GM23338 (cell line): Measurements from ENCODE around the gene TRAPPC12. TPM values are rescaled to one million over a fixed set of nuclear protein-coding genes. Genes with fewer than 3 reads are reported as not detected.

Experiments
- ATAC-seq: fragments of 200-7000 bp; cut with Tn5 transposase; 3 replicates; pipeline ENCODE4 v1.9.1; 2020
- DNase-seq: peaks from one replicate; pipeline ENCODE4 v3.0.0-alpha.2; 2015; ENCODE audit warnings: low spot score
- H2AFZ ChIP-seq: fragments of 200-600 bp; sonication (generic); 2 replicates; pipeline ENCODE4 v1.8.0; 2016; ENCODE audit warnings: antibody characterized with exemption, mild to moderate bottlenecking, moderate library complexity
- H3F3A ChIP-seq: fragments of 200-600 bp; sonication (generic); replicated peaks from 2 replicates; pipeline ENCODE4 v1.8.0; 2017; ENCODE audit warnings: antibody characterized with exemption, mixed run types, low read depth
- H3K27ac ChIP-seq: fragments of 200-600 bp; sonication (generic); 2 replicates; pipeline ENCODE4 v1.6.1; 2016; ENCODE audit warnings: low read depth
- H3K27me3 ChIP-seq: fragments of 200-600 bp; sonication (generic); 2 replicates; pipeline ENCODE4 v1.8.0; 2016; ENCODE audit warnings: mild to moderate bottlenecking, mixed run types, moderate library complexity; ENCODE audit not compliant: insufficient read depth
- H3K36me3 ChIP-seq: fragments of 200-600 bp; sonication (generic); 2 replicates; pipeline ENCODE4 v1.8.0; 2016; ENCODE audit warnings: mild to moderate bottlenecking; ENCODE audit not compliant: insufficient read depth
- H3K4me1 ChIP-seq: fragments of 200-600 bp; sonication (generic); 2 replicates; pipeline ENCODE4 v1.8.0; 2016; ENCODE audit warnings: mild to moderate bottlenecking, moderate library complexity; ENCODE audit not compliant: insufficient read depth
- H3K4me2 ChIP-seq: fragments of 200-600 bp; sonication (generic); 2 replicates; pipeline ENCODE4 v1.7.1; 2017; ENCODE audit warnings: mixed run types
- H3K4me3 ChIP-seq: fragments of 200-600 bp; sonication (generic); 2 replicates; pipeline ENCODE4 v1.6.1; 2016; ENCODE audit warnings: mixed run types
- H3K79me2 ChIP-seq: fragments of 200-600 bp; sonication (generic); replicated peaks from 2 replicates; pipeline ENCODE4 v1.8.0; 2017; ENCODE audit warnings: mild to moderate bottlenecking; ENCODE audit not compliant: insufficient read depth
- H3K9me2 ChIP-seq: fragments of 200-600 bp; sonication (generic); 2 replicates; pipeline ENCODE4 v1.8.0; 2017; ENCODE audit not compliant: insufficient read depth
- H4K20me1 ChIP-seq: fragments of 200-600 bp; sonication (generic); replicated peaks from 2 replicates; pipeline ENCODE4 v1.8.0; 2017; ENCODE audit warnings: mild to moderate bottlenecking; ENCODE audit not compliant: insufficient read depth
- H3K27ac Mint-ChIP-seq: 2 replicates; pipeline ENCODE4 v1.8.0; 2020; ENCODE audit warnings: inconsistent platforms, mild to moderate bottlenecking, moderate library complexity, mixed read lengths
- H3K27me3 Mint-ChIP-seq: 3 replicates; pipeline ENCODE4 v1.8.0; 2022; ENCODE audit warnings: low read depth, mild to moderate bottlenecking, moderate library complexity, mixed read lengths, inconsistent platforms; ENCODE audit not compliant: insufficient read depth, poor library complexity
- H3K36me3 Mint-ChIP-seq: 3 replicates; pipeline ENCODE4 v1.8.0; 2021; ENCODE audit warnings: low read depth, mild to moderate bottlenecking, inconsistent platforms, moderate library complexity, mixed read lengths
- H3K4me1 Mint-ChIP-seq: 3 replicates; pipeline ENCODE4 v1.8.0; 2020; ENCODE audit warnings: mild to moderate bottlenecking, inconsistent platforms, mixed read lengths
- H3K4me3 Mint-ChIP-seq: 3 replicates; pipeline ENCODE4 v1.8.0; 2021; ENCODE audit warnings: moderate library complexity, mild to moderate bottlenecking, inconsistent platforms, mixed read lengths
- H3K9me3 Mint-ChIP-seq: 3 replicates; pipeline ENCODE4 v1.8.0; 2020; ENCODE audit warnings: moderate library complexity, mild to moderate bottlenecking, inconsistent platforms, mixed read lengths
- CREB1 ChIP-seq: fragments of 250-450 bp; sonication (Bioruptor Pico); IDR thresholded peaks from 2 replicates; pipeline ENCODE4 v1.5.0; 2020; ENCODE audit warnings: low read depth, mild to moderate bottlenecking, moderate library complexity
- EZH2phosphoT487 ChIP-seq: fragments of 200-600 bp; sonication (generic); IDR thresholded peaks from one replicate; pipeline ENCODE4 v1.8.1; 2018; ENCODE audit warnings: antibody characterized with exemption; ENCODE audit not compliant: unreplicated experiment
- JUNB ChIP-seq: IDR thresholded peaks from one replicate; pipeline ENCODE4 v1.6.1; 2016; ENCODE audit warnings: antibody characterized with exemption; ENCODE audit not compliant: unreplicated experiment
- NANOG ChIP-seq: IDR thresholded peaks from 2 replicates; pipeline ENCODE4 v1.6.1; 2016; ENCODE audit warnings: antibody characterized with exemption, borderline replicate concordance
- POLR2AphosphoS5 ChIP-seq: IDR thresholded peaks from 2 replicates; pipeline ENCODE4 v1.6.1; 2016; ENCODE audit warnings: antibody characterized with exemption, low read depth
- ZNF114 ChIP-seq: fragments of 250-450 bp; sonication (Bioruptor Pico); IDR thresholded peaks from 2 replicates; pipeline ENCODE4 v1.5.0; 2020; ENCODE audit warnings: mild to moderate bottlenecking, moderate library complexity
- polyA plus RNA-seq: library from polyadenylated mRNA; unstranded; fragments of >200 nt; fragmentation: Nextera tagmentation; extraction: Ambion mirVana; gene quantifications from 2 replicates; pipeline ENCODE4 v1.2.1, GENCODE V29; 2016
- total RNA-seq: library from RNA; depleted of rRNA; stranded (reverse); fragments of >200 nt; shearing (Covaris generic); gene quantifications from 2 replicates; pipeline ENCODE4 v1.2.3, GENCODE V29; 2014
- TF ChIP-seq, protein P1 (sequence below): IDR thresholded peaks from 2 replicates; pipeline ENCODE4 v1.6.1; 2016; ENCODE audit warnings: antibody characterized with exemption
- TF ChIP-seq, protein P2 (sequence below): IDR thresholded peaks from one replicate; pipeline ENCODE4 v1.6.1; 2018; ENCODE audit warnings: antibody characterized with exemption; ENCODE audit not compliant: unreplicated experiment
- TF ChIP-seq, protein P3 (sequence below), 2 experiments: fragments of 200-600 bp in 1 of 2; sonication (generic) in 1 of 2; conservative IDR thresholded peaks; 2 replicates each; pipeline versions ENCODE4 v1.5.1 to v1.6.1; 2016 to 2017; ENCODE audit warnings: antibody characterized with exemption in 2 of 2, low read depth in 2 of 2, mild to moderate bottlenecking in 2 of 2, moderate library complexity in 1 of 2
- TF ChIP-seq, protein P4 (sequence below): fragments of 250-450 bp; sonication (Bioruptor Pico); IDR thresholded peaks from 2 replicates; pipeline ENCODE4 v1.5.0; 2020; ENCODE audit warnings: mild to moderate bottlenecking, moderate library complexity

Gene TRAPPC12
- total and polyA plus RNA-seq, 2 experiments from 2014 or later: 48.9 to 57.7 TPM

DNA sequence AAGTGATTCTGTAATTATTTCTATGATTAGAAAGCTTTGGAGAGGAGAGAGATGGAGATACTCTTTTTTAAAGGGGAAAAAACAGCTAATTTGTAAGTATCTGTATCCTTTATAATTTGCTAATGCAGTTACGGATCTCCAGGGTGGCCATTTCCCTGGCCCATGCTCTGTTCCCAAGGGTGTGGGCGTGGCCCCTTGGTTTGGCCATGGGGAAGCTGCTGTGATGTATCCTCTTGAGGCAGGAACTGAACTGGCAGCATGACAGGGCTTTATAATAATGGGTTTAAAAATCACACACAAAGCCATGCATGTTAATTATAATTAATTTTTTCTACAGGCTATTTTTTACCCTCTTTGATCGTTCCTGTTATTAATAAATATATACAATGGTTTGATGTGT, 27.0 kb downstream of the TRAPPC12 start:
- Histone ChIP-seq H3K27ac (no peak overlapping the region), H4K20me1 (no peaks in the 10 kb centered on the region; the same call in 1 of the 2 replicates), H3K4me2 (no peak overlapping the region), H2AFZ (no peak overlapping the region), H3K79me2 (no peaks in the 10 kb centered on the region), H3K4me3 (no peak overlapping the region), H3K36me3 (peaks cover 11% of the 10 kb centered on the region; the same call in 1 of the 2 replicates), H3K27me3 (no peaks in the 10 kb centered on the region), H3F3A (no peaks in the 10 kb centered on the region), H3K9me2 (no peaks in the 10 kb centered on the region), H3K4me1 (no peaks in the 10 kb centered on the region)
- no peak for DNase-seq
- Mint-ChIP-seq H3K27me3 (peaks cover 5% of the 10 kb centered on the region), H3K36me3 (peaks cover 25% of the 10 kb centered on the region; the same call in 2 of the 3 replicates), H3K4me1 (no peaks in the 10 kb centered on the region), H3K9me3 (no peaks in the 10 kb centered on the region), H3K4me3 (no peak overlapping the region), H3K27ac (no peak overlapping the region)
- ATAC-seq: no peak
- TF ChIP-seq POLR2AphosphoS5 (no peak), JUNB (no peak), CREB1 (CRISPR knock-in tag) (no peak), NANOG (no peak), ZNF114 (no peak)
- TF ChIP-seq, protein P1, sequence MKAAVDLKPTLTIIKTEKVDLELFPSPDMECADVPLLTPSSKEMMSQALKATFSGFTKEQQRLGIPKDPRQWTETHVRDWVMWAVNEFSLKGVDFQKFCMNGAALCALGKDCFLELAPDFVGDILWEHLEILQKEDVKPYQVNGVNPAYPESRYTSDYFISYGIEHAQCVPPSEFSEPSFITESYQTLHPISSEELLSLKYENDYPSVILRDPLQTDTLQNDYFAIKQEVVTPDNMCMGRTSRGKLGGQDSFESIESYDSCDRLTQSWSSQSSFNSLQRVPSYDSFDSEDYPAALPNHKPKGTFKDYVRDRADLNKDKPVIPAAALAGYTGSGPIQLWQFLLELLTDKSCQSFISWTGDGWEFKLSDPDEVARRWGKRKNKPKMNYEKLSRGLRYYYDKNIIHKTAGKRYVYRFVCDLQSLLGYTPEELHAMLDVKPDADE: no peak
- TF ChIP-seq, protein P2, sequence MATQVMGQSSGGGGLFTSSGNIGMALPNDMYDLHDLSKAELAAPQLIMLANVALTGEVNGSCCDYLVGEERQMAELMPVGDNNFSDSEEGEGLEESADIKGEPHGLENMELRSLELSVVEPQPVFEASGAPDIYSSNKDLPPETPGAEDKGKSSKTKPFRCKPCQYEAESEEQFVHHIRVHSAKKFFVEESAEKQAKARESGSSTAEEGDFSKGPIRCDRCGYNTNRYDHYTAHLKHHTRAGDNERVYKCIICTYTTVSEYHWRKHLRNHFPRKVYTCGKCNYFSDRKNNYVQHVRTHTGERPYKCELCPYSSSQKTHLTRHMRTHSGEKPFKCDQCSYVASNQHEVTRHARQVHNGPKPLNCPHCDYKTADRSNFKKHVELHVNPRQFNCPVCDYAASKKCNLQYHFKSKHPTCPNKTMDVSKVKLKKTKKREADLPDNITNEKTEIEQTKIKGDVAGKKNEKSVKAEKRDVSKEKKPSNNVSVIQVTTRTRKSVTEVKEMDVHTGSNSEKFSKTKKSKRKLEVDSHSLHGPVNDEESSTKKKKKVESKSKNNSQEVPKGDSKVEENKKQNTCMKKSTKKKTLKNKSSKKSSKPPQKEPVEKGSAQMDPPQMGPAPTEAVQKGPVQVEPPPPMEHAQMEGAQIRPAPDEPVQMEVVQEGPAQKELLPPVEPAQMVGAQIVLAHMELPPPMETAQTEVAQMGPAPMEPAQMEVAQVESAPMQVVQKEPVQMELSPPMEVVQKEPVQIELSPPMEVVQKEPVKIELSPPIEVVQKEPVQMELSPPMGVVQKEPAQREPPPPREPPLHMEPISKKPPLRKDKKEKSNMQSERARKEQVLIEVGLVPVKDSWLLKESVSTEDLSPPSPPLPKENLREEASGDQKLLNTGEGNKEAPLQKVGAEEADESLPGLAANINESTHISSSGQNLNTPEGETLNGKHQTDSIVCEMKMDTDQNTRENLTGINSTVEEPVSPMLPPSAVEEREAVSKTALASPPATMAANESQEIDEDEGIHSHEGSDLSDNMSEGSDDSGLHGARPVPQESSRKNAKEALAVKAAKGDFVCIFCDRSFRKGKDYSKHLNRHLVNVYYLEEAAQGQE: no peak
- TF ChIP-seq, protein P3, sequence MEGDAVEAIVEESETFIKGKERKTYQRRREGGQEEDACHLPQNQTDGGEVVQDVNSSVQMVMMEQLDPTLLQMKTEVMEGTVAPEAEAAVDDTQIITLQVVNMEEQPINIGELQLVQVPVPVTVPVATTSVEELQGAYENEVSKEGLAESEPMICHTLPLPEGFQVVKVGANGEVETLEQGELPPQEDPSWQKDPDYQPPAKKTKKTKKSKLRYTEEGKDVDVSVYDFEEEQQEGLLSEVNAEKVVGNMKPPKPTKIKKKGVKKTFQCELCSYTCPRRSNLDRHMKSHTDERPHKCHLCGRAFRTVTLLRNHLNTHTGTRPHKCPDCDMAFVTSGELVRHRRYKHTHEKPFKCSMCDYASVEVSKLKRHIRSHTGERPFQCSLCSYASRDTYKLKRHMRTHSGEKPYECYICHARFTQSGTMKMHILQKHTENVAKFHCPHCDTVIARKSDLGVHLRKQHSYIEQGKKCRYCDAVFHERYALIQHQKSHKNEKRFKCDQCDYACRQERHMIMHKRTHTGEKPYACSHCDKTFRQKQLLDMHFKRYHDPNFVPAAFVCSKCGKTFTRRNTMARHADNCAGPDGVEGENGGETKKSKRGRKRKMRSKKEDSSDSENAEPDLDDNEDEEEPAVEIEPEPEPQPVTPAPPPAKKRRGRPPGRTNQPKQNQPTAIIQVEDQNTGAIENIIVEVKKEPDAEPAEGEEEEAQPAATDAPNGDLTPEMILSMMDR (conservative IDR thresholded peaks at IDR 0.05; ENCODE audit: low read depth in 2 of 2): no peak

DNA sequence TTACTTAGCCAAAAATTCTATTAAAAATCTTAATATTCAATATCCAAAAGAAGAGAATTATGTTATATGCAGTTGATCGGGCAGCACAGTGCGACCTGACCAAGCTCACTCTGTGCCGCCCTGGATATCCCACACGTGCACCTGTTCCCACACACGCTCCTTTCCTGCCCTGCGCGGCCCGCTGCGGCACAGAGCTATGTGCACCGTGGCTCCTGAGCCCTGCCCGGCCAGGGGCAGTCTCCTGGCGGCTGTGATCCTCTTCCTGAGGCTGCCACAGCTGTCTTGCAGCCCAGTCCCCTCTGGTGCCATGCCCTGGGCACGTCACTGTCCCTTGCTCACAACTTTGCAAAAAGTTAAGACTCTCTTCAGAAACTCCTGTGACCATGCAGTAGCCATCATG, 29.3 kb downstream of the TRAPPC12 start:
- ATAC-seq: no peak
- TF ChIP-seq, protein P4, sequence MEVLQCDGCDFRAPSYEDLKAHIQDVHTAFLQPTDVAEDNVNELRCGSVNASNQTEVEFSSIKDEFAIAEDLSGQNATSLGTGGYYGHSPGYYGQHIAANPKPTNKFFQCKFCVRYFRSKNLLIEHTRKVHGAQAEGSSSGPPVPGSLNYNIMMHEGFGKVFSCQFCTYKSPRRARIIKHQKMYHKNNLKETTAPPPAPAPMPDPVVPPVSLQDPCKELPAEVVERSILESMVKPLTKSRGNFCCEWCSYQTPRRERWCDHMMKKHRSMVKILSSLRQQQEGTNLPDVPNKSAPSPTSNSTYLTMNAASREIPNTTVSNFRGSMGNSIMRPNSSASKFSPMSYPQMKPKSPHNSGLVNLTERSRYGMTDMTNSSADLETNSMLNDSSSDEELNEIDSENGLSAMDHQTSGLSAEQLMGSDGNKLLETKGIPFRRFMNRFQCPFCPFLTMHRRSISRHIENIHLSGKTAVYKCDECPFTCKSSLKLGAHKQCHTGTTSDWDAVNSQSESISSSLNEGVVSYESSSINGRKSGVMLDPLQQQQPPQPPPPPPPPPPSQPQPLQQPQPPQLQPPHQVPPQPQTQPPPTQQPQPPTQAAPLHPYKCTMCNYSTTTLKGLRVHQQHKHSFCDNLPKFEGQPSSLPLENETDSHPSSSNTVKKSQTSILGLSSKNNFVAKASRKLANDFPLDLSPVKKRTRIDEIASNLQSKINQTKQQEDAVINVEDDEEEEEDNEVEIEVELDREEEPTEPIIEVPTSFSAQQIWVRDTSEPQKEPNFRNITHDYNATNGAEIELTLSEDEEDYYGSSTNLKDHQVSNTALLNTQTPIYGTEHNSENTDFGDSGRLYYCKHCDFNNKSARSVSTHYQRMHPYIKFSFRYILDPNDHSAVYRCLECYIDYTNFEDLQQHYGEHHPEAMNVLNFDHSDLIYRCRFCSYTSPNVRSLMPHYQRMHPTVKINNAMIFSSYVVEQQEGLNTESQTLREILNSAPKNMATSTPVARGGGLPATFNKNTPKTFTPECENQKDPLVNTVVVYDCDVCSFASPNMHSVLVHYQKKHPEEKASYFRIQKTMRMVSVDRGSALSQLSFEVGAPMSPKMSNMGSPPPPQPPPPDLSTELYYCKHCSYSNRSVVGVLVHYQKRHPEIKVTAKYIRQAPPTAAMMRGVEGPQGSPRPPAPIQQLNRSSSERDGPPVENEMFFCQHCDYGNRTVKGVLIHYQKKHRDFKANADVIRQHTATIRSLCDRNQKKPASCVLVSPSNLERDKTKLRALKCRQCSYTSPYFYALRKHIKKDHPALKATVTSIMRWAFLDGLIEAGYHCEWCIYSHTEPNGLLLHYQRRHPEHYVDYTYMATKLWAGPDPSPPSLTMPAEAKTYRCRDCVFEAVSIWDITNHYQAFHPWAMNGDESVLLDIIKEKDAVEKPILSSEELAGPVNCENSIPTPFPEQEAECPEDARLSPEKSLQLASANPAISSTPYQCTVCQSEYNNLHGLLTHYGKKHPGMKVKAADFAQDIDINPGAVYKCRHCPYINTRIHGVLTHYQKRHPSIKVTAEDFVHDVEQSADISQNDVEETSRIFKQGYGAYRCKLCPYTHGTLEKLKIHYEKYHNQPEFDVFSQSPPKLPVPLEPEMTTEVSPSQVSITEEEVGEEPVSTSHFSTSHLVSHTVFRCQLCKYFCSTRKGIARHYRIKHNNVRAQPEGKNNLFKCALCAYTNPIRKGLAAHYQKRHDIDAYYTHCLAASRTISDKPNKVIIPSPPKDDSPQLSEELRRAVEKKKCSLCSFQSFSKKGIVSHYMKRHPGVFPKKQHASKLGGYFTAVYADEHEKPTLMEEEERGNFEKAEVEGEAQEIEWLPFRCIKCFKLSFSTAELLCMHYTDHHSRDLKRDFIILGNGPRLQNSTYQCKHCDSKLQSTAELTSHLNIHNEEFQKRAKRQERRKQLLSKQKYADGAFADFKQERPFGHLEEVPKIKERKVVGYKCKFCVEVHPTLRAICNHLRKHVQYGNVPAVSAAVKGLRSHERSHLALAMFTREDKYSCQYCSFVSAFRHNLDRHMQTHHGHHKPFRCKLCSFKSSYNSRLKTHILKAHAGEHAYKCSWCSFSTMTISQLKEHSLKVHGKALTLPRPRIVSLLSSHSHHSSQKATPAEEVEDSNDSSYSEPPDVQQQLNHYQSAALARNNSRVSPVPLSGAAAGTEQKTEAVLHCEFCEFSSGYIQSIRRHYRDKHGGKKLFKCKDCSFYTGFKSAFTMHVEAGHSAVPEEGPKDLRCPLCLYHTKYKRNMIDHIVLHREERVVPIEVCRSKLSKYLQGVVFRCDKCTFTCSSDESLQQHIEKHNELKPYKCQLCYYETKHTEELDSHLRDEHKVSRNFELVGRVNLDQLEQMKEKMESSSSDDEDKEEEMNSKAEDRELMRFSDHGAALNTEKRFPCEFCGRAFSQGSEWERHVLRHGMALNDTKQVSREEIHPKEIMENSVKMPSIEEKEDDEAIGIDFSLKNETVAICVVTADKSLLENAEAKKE (CRISPR knock-in tag): no peak
- TF ChIP-seq POLR2AphosphoS5 (no peak), ZNF114 (no peak), JUNB (no peak), EZH2phosphoT487 (no peak)

More for the DNA sequence above, 29.3 kb downstream of the TRAPPC12 start:
- Mint-ChIP-seq H3K36me3 (peaks cover 11% of the 10 kb centered on the region; the same call in 2 of the 3 replicates), H3K27me3 (peaks cover 5% of the 10 kb centered on the region), H3K27ac (no peak overlapping the region), H3K4me1 (no peaks in the 10 kb centered on the region), H3K4me3 (no peak overlapping the region), H3K9me3 (no peaks in the 10 kb centered on the region)
- Histone ChIP-seq H3K27ac (no peak overlapping the region), H3K4me3 (no peak overlapping the region), H3K79me2 (no peaks in the 10 kb centered on the region), H2AFZ (no peak overlapping the region), H3K9me2 (no peaks in the 10 kb centered on the region), H3F3A (no peaks in the 10 kb centered on the region), H3K4me2 (no peak overlapping the region), H3K4me1 (no peaks in the 10 kb centered on the region), H3K27me3 (no peaks in the 10 kb centered on the region), H4K20me1 (peaks cover 8% of the 10 kb centered on the region), H3K36me3 (peaks cover 3% of the 10 kb centered on the region; the same call in 1 of the 2 replicates)
- DNase-seq: no peak
